Activated B cell treated with CpG ODN at 0.5 μM for 24 hours (primary cell): ENCODE results near the gene PTPA. TPM values are rescaled to one million over a fixed set of nuclear protein-coding genes. Genes with fewer than 3 reads are reported as not detected.
"Not testable (repeated sequence)": the region's sequence is repeated elsewhere in the genome, so short reads cannot be mapped to it uniquely, and the experiment has no call there.

Experiments
- ATAC-seq: fragments of 200-7000 bp; cut with Tn5 transposase; one replicate; pipeline ENCODE4 v1.10.0; 2021; ENCODE audit warnings: low read depth, mild to moderate bottlenecking, moderate library complexity
- CTCF ChIA-PET: fragments of 350-600 bp; sonication (Branson Sonifier 250); formaldehyde crosslinking; loops from one replicate; lab custom pipeline; 2021; ENCODE audit warnings: antibody characterized with exemption; lab: Charles Lee
- POLR2A ChIA-PET: fragments of 350-600 bp; sonication (Branson Sonifier 250); formaldehyde crosslinking; loops from one replicate; lab custom pipeline; 2021; ENCODE audit warnings: antibody characterized with exemption; lab: Charles Lee
- DNase-seq: peaks from one replicate; pipeline ENCODE4 v3.0.0; 2022
- H3K27ac Mint-ChIP-seq: one replicate; pipeline ENCODE4 v1.8.0; 2020; ENCODE audit warnings: mixed read lengths
- H3K27me3 Mint-ChIP-seq: one replicate; pipeline ENCODE4 v1.8.0; 2021; ENCODE audit warnings: mixed read lengths
- H3K36me3 Mint-ChIP-seq: one replicate; pipeline ENCODE4 v1.8.0; 2021; ENCODE audit warnings: low read depth, mixed read lengths
- H3K4me1 Mint-ChIP-seq: one replicate; pipeline ENCODE4 v1.8.0; 2021; ENCODE audit warnings: mixed read lengths
- H3K4me3 Mint-ChIP-seq: one replicate; pipeline ENCODE4 v1.8.0; 2020; ENCODE audit warnings: mild to moderate bottlenecking, mixed read lengths
- H3K9me3 Mint-ChIP-seq: one replicate; pipeline ENCODE4 v1.8.0; 2020; ENCODE audit warnings: mixed read lengths
- CTCF ChIP-seq: fragments of 200-600 bp; IDR thresholded peaks from one replicate; pipeline ENCODE4 v1.8.0; 2022; ENCODE audit warnings: antibody characterized with exemption, mild to moderate bottlenecking
- intact Hi-C: fragments of 100-400 bp; cut with micrococcal nuclease; formaldehyde crosslinking; loops from one replicate; pipeline ENCODE4 v1.15.1; 2024
- total RNA-seq: library from RNA; stranded (reverse); gene quantifications from 2 replicates; pipeline ENCODE4 v1.2.3, GENCODE V29; 2022

PTPA gene
- total RNA-seq, 1 donor from 2014 or later = 67.2 TPM

GRCh38 chr9:129185402-129185801 lies 74.2 kb downstream of the PTPA start:
- intact Hi-C loops = no loop called here
- no peak for DNase-seq
- Mint-ChIP-seq H3K27me3 (peaks cover 18% of the 10 kb centered on the region), H3K4me1 (no peaks in the 10 kb centered on the region), H3K9me3 (peaks cover 1% of the 10 kb centered on the region), H3K36me3 (no peaks in the 10 kb centered on the region), H3K27ac (no peak overlapping the region), H3K4me3 (no peak overlapping the region)
- CTCF ChIA-PET = no interaction called here
- no peak for TF ChIP-seq CTCF
- no peak for ATAC-seq
- POLR2A ChIA-PET = no interaction called here

GRCh38 chr9:129185991-129186390 lies 74.8 kb downstream of the PTPA start:
- no peak overlapping the region for H3K27ac Mint-ChIP-seq
- CTCF ChIA-PET = no interaction called here
- peaks cover 1% of the 10 kb centered on the region for H3K9me3 Mint-ChIP-seq
- ATAC-seq (no peak), DNase-seq (no peak)
- no peak overlapping the region for H3K4me3 Mint-ChIP-seq
- POLR2A ChIA-PET = no interaction called here
- H3K27me3 Mint-ChIP-seq = peaks cover 15% of the 10 kb centered on the region
- intact Hi-C loops = no loop called here
- H3K4me1 Mint-ChIP-seq = no peaks in the 10 kb centered on the region
- no peaks in the 10 kb centered on the region for H3K36me3 Mint-ChIP-seq
- TF ChIP-seq CTCF = no peak

- ATAC-seq (no peak), DNase-seq (no peak)
- Mint-ChIP-seq H3K36me3 (no peaks in the 10 kb centered on the region), H3K4me1 (no peaks in the 10 kb centered on the region), H3K4me3 (no peak overlapping the region), H3K27ac (no peak overlapping the region), H3K9me3 (peaks cover 1% of the 10 kb centered on the region), H3K27me3 (peaks cover 14% of the 10 kb centered on the region)
- no peak for TF ChIP-seq CTCF
- CTCF ChIA-PET = interaction anchor here (0.8 kb wide), 1 partner anchor 13 kb away, joined by 4 read pairs; no protein-coding TSS in a partner anchor
- POLR2A ChIA-PET = no interaction called here
- intact Hi-C loops = no loop called here
Measured at GRCh38 chr9:129187042-129187441, 75.8 kb downstream of the PTPA start.

GRCh38 chr9:129189971-129190370 lies 78.8 kb downstream of the PTPA start:
- DNase-seq = not testable (repeated sequence)

GRCh38 chr9:129191234-129191633 lies 80.0 kb downstream of the PTPA start:
- H3K9me3 Mint-ChIP-seq = peaks cover 1% of the 10 kb centered on the region
- H3K27me3 Mint-ChIP-seq = peaks cover 35% of the 10 kb centered on the region
- no peak overlapping the region for H3K4me3 Mint-ChIP-seq
- no peak for TF ChIP-seq CTCF
- intact Hi-C loops = no loop called here
- H3K4me1 Mint-ChIP-seq = no peaks in the 10 kb centered on the region
- no peak overlapping the region for H3K27ac Mint-ChIP-seq
- no peaks in the 10 kb centered on the region for H3K36me3 Mint-ChIP-seq
- ATAC-seq (no peak), DNase-seq (no peak)
- ChIA-PET CTCF (no interaction called here), POLR2A (no interaction called here)

More at GRCh38 chr9:129189971-129190370, 78.8 kb downstream of the PTPA start:
- intact Hi-C loops, POLR2A ChIA-PET, H3K4me3 Mint-ChIP-seq, H3K36me3 Mint-ChIP-seq, H3K27ac Mint-ChIP-seq, CTCF ChIA-PET, H3K9me3 Mint-ChIP-seq, H3K4me1 Mint-ChIP-seq, ATAC-seq: not testable (repeated sequence)
- H3K27me3 Mint-ChIP-seq = peaks cover 29% of the 10 kb centered on the region

GRCh38 chr9:129193655-129194054 lies 82.4 kb downstream of the PTPA start:
- CTCF ChIA-PET = no interaction called here
- ATAC-seq = no peak
- intact Hi-C loops = no loop called here
- no peaks in the 10 kb centered on the region for H3K9me3 Mint-ChIP-seq
- H3K4me1 Mint-ChIP-seq = no peaks in the 10 kb centered on the region
- H3K4me3 Mint-ChIP-seq = no peak overlapping the region
- TF ChIP-seq CTCF = no peak
- H3K27ac Mint-ChIP-seq = no peak overlapping the region
- DNase-seq = no peak
- H3K36me3 Mint-ChIP-seq = no peaks in the 10 kb centered on the region
- H3K27me3 Mint-ChIP-seq = peaks cover 42% of the 10 kb centered on the region
- POLR2A ChIA-PET = no interaction called here
